ENCODE data around the gene BANF2. TPM values are rescaled to one million over a fixed set of nuclear protein-coding genes. Genes with fewer than 3 reads are reported as not detected.

BANF2 gene
- polyA plus RNA-seq, 1 of the 3 experiments (the other 2 are of a cell fraction): not detected

GRCh38 chr20:17728074-17728473 lies 28.3 kb downstream of the BANF2 start:
- ChIA-PET POLR2A (no interaction called here), CTCF (interaction anchor here (1.0 to 1.5 kb wide), 2 partner anchors 12 to 13 kb away, joined by 3 to 5 read pairs; no protein-coding TSS in a partner anchor)
- Histone ChIP-seq H3K4me1 (ENCODE audit: control insufficient read depth in 1 of 2, insufficient read depth in 2 of 2, low read depth in 1 of 2, low read length in 1 of 2) (no peaks in the 10 kb centered on the region; a peak in 1 of 4 replicates), H3K9me3 (no peaks in the 10 kb centered on the region), H2AFZ (ENCODE audit: low read depth) (no peak overlapping the region), H3K36me3 (replicated peaks in 1 of 2; ENCODE audit: control insufficient read depth in 1 of 2, insufficient read depth in 2 of 2, low read length in 1 of 2) (no peaks in the 10 kb centered on the region), H3K4me3 (ENCODE audit: low read depth in 2 of 2, low read length in 1 of 2) (no peak overlapping the region), H3K9me2 (no peaks in the 10 kb centered on the region), H3F3A (replicated peaks; ENCODE audit: insufficient read depth) (no peaks in the 10 kb centered on the region), H3K9ac (no peak overlapping the region), H3K27ac (ENCODE audit: low read depth in 2 of 2, low read length in 1 of 2) (no peak overlapping the region), H3K4me2 (no peak overlapping the region), H3K27me3 (ENCODE audit: insufficient read depth) (peaks cover 4% of the 10 kb centered on the region; the same call in 1 of the 2 replicates), H3K79me2 (ENCODE audit: insufficient read depth) (no peaks in the 10 kb centered on the region), H4K20me1 (ENCODE audit: insufficient read depth) (no peaks in the 10 kb centered on the region)
- no peak for DNase-seq
- TF ChIP-seq CTCF (IDR thresholded peaks at IDR 0.05) (no peak), REST (IDR thresholded peaks at IDR 0.05; ENCODE audit: low read depth, low read length) (no peak)
- WGBS (ENCODE audit: low lambda C conversion rate): 71% methylated on average over 11 of the region's 12 CpGs

GRCh38 chr20:17730071-17730470 lies 30.3 kb downstream of the BANF2 start:
- H3K4me1 ChIP-seq (ENCODE audit: control insufficient read depth in 1 of 2, insufficient read depth in 2 of 2, low read depth in 1 of 2, low read length in 1 of 2): no peaks in the 10 kb centered on the region; a peak in 1 of 4 replicates
- H3F3A ChIP-seq (replicated peaks; ENCODE audit: insufficient read depth): no peaks in the 10 kb centered on the region
- H3K27me3 ChIP-seq (ENCODE audit: insufficient read depth): no peaks in the 10 kb centered on the region; the same call in 1 of the 2 replicates
- CTCF ChIA-PET: interaction anchor here (1.4 kb wide), 1 partner anchor 49 kb away, joined by 4 read pairs; no protein-coding TSS in a partner anchor
- no peak overlapping the region for H3K27ac ChIP-seq (ENCODE audit: low read depth in 2 of 2, low read length in 1 of 2)
- no peak overlapping the region for H2AFZ ChIP-seq (ENCODE audit: low read depth)
- DNase-seq: no peak
- H3K9ac ChIP-seq: no peak overlapping the region
- H3K9me2 ChIP-seq: no peaks in the 10 kb centered on the region
- TF ChIP-seq MAX (IDR thresholded peaks at IDR 0.05; ENCODE audit: low read depth): no peak
- no peak for TF ChIP-seq RFX5 (IDR thresholded peaks at IDR 0.05; ENCODE audit: low read length)
- no peak for TF ChIP-seq NRF1 (IDR thresholded peaks at IDR 0.05; ENCODE audit: low read depth, low read length)
- TF ChIP-seq MEF2A (IDR thresholded peaks at IDR 0.05; ENCODE audit: borderline replicate concordance, low read depth): no peak
- TF ChIP-seq SMC3 (IDR thresholded peaks at IDR 0.05; ENCODE audit: low read depth, low read length): no peak
- TF ChIP-seq PBX3 (IDR thresholded peaks at IDR 0.05): no peak
- TF ChIP-seq IRF3 (IDR thresholded peaks at IDR 0.05; ENCODE audit: low read depth, low read length): no peak
- no peak for TF ChIP-seq ELF1 (IDR thresholded peaks at IDR 0.05)
- TF ChIP-seq POLR2AphosphoS5 (IDR thresholded peaks at IDR 0.05; ENCODE audit: low read depth, low read length): no peak
- TF ChIP-seq TCF12 (IDR thresholded peaks at IDR 0.05): no peak
- TF ChIP-seq GATA2 (CRISPR knock-in tag; IDR thresholded peaks at IDR 0.05): no peak
- no peak for TF ChIP-seq USF1 (IDR thresholded peaks at IDR 0.05; ENCODE audit: borderline replicate concordance, low read depth)
- no peak for TF ChIP-seq RCOR1 (IDR thresholded peaks at IDR 0.05; ENCODE audit: low read length)
- no peak for TF ChIP-seq GABPA (IDR thresholded peaks at IDR 0.05; ENCODE audit: low read depth)
- TF ChIP-seq CHD2 (IDR thresholded peaks at IDR 0.05; ENCODE audit: low read length, partially characterized antibody): no peak
- no peak for TF ChIP-seq EZH2phosphoT487 (IDR thresholded peaks at IDR 0.05; ENCODE audit: borderline replicate concordance, low read depth)
- no peak for TF ChIP-seq NFIC (IDR thresholded peaks at IDR 0.05; ENCODE audit: borderline replicate concordance)
- H3K4me3 ChIP-seq (ENCODE audit: low read depth in 2 of 2, low read length in 1 of 2): no peak overlapping the region
- H3K4me2 ChIP-seq: no peak overlapping the region
- H3K79me2 ChIP-seq (ENCODE audit: insufficient read depth): no peaks in the 10 kb centered on the region
- H4K20me1 ChIP-seq (ENCODE audit: insufficient read depth): no peaks in the 10 kb centered on the region
- WGBS (ENCODE audit: low lambda C conversion rate): 69% methylated on average over 10 of the region's 10 CpGs
- no peaks in the 10 kb centered on the region for H3K9me3 ChIP-seq
- POLR2A ChIA-PET: no interaction called here
- H3K36me3 ChIP-seq (replicated peaks in 1 of 2; ENCODE audit: control insufficient read depth in 1 of 2, insufficient read depth in 2 of 2, low read length in 1 of 2): no peaks in the 10 kb centered on the region
